NCI-H2107 treated with DMSO at 0.1 percent for 48 hours (cell line): ENCODE data around the gene GPR146.

Experiments used
- DNase-seq: peaks from one replicate; lab custom pipeline; 2025; ENCODE audit not compliant: unreplicated experiment; lab: John Stamatoyannopoulos, UW

The GPR146 gene

DNA sequence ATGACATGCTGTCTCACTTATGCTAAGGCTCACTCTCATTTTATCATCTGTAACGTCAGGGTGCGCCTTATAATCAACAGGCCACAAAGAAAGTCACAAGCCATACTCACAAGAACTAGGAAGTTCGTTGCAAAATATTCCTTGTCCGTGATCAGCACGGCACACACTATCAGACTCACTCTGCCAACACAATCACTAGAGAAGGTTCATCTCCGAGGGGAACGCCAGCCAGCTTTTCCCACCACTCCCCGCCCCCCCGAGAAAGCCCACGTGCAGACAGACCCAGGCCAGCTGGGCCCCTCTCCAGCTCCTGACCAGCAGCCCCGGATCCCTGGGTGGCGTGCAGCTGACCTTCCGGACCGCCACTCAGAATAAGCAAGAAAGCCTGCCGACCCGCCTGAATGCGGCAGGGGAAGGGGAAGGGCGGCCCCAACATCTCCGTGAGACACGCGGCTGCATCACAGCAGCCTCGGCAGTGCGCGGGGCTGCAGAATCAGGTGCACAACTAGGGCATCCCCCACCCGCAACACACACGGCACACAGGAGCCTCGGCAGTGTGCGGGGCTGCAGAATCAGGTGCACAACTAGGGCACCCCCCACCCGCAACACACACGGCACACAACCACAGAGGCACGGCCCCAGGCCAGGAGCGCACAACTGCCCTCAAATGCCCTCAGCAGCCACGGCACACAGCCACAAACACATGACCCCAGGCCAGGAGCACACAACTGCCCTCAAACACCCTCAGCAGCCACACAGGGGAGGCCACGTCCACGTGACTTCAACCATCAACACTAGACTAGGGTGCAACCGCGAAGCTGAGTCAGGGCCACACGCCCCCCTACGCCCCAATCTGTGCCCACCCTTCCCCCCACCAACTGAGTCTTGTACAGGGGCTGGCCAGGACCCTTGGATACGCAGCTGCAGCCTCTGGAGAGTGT is 2.5 kb upstream of the GPR146 start:
- DNase-seq = no peak

DNA sequence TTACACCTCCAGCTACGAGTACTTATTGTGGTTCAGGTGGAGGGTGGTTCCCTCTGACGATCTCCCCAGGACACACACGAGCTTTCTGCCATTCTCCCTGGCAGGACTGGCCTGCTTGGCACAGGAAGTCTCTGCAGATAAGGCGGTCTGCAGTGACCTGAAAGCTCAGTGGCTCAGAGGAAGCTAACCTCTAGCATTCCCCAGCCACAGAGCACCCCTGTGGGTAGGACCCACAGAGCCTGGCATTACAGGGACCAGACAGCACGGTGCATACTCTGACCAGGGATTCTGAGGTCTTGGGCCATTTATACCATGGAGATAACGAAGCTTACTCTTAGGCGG is 1.9 kb upstream of the GPR146 start:
- DNase-seq = no peak

DNA sequence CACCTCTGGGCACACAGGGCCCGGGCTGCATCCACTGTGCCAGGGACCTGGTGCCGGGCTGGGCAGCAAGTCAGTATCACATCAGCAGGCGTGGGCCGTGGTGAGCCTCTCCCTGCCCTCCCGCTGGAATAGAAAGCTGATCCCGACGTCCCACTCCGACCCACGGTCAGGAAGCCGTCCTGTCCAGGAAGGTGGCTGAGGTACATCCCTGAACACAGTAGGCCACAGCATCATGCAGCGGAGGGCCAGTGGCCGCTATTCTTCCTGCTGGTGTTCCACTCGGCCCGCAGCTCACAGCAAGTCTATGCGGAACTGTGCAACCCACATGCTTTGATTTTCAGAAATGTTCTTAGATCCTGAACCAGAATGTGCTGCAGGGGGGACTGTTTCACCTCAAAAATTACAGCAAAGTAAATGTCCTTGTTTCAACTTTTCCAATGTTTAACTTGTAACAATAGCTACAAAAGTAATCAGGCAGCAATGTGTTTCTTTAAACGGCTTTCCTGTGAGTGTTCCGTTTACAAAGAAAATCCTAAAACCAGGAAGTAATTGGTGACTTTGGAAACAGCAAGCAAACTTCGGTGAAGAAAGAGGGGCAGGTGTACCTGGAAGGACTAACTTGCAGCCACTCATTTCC is 676 bp upstream of the GPR146 start:
- no peak for DNase-seq

DNA sequence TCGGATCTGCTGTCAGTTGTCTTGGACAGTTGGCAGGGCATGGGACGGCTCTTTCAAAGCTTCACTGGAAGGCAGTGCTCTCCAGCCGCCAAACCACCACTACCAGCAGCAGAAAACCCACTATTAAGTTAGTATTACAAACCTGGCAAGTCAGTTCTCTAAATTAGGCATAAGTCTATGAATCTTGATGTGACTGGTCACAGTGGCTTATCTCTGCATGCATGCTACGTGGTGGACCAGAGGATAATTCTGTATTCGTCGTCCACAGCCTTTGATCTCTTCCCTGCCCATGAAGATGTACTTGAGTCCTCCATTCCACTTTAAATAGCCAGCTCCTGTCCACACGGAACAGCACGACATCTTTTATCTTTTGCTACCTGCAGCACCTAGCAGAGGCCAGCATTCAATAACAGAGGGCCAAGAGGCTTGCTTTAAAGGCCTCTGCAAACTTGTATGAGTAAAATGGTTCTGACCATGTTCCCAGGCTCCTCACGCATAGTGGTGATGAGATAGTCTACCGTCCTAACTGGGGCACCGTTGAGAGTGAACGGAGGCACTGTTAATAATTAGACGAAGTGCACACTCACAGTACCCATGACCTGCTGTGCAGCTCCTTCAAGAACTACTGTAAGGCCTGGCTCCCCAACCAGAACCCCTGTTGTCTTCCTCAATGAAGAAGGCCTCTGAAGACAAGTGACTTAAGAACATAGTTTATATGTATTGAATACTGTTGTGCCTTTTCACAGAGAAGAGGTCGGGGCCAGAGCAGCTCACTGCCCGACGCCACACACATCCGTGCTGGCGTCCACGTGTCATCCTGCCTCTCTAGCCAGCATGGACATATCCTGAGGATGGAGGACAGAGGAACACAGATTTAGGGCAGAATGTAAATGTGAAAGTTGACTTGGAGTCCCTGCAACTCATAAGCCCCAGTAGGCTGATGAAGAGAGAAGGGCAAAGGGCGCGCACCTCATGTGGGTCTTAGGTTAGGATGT is 1.0 kb downstream of the GPR146 start:
- DNase-seq = no peak

GRCh38 chr7:1046722-1047679 is 2.7 kb downstream of the GPR146 start:
- DNase-seq = peak; percentile 26

- no peak for DNase-seq
These were observed 4.8 kb downstream of the GPR146 start for GRCh38 chr7:1049006-1049741.

- no peak for DNase-seq
These were observed 5.5 kb downstream of the GPR146 start for GRCh38 chr7:1049801-1050200.

DNA sequence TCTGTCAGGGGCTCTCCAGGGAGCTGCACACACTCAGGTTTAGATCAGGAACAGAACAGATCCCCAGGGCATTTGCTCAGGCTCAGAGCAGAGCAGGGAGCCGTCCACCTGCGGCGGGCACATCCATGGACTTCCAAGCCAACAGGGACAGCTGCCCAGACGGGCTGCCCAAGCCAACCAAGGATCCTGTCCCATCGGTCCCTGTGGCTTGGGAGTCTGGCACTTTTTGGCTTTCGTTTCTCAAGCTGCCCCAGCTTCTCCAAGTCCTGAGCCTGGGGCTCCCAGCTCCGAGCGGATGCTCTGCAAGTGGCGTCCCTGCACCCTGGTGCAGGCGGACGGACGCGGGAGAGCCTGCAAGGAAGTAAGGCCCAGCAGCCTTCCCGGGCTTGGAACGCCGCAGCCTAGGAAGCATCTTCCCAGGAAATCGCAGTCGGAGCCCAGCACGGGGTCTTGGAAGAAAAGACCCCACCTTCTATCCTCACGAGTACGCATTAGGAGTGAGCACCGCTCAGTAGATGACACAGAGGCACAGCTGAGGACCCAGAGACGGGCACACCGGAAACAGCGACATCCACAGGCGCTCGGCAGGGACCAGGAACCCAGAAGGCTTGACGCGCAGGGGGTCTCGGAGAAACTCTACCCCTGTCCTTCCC is 6.0 kb downstream of the GPR146 start:
- no peak for DNase-seq

DNA sequence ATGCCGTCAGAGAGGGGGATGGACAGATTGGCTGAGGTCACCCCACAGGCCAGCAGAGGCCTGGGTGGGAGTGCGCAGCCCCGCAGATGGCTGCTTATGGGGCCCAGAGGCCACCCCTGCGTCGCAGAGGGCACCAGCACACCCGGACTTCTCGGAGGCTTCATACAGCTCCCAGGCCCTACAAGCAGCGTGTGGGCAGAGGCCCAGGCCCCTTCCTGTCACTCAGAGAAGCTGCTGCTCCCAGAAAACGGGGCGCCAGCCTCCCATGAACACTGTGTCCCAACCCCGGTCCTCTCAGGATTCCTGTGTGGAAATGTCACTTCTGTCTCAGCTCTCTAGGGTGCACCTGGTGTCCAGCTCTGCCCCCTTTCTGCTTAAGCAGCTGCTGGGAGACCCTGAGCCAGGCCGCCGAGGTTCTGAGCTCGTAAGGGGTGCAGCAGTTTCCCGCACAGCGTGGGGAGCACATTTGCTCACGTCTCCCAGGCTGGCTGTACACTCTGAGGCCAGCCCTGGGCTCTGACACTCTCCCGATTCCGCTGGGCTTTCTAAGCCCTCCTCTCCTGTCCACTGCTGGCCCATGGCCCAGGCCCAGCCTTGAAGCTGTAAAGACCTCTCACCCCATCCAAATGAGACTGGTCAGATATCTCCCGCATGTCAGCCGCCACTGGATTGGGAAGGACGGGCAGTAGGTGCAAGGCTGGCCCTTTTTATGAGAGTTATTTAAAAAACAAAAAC is 6.8 kb downstream of the GPR146 start:
- no peak for DNase-seq

DNA sequence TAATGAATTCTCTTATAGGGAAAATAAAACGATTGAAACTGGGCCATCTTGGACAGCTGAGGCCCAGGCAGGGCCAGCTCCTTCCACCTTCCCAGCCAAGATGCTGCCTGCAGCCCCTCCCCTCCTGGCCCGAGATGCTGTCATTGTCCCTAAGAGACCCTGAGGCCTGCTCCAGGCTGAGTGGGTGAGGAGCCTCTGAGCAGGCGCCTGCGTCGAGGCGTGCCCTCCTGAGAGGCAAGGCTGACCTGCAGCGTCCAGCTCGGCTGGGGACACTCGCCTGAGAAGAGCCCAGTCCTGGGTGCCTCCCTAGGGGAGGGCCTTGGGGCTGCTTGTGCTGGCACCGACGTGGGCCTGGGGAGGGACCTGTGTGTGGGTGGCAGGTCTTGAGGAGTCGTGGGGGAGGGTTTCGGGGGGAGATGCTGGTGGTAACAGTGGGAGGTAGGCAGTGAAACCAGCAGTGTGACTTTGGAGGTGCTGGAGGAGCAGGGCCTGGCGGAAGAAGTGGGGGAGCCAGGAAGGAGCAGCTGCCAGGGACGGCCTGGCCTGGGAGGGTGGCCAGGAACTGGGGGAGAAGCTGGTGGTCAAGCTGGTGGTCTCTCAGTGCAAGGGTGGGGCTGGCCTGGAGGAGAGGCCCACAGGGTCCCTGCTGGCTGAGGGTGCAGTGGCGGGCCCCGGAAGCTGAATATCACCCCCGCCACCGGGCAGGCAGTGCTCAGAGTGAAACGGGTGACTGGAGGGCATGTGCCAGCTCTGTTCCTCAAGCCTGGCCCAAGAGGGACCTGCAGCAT is 7.9 kb downstream of the GPR146 start:
- DNase-seq = no peak

GRCh38 chr7:1053002-1053411 is 8.7 kb downstream of the GPR146 start:
- no peak for DNase-seq

DNA sequence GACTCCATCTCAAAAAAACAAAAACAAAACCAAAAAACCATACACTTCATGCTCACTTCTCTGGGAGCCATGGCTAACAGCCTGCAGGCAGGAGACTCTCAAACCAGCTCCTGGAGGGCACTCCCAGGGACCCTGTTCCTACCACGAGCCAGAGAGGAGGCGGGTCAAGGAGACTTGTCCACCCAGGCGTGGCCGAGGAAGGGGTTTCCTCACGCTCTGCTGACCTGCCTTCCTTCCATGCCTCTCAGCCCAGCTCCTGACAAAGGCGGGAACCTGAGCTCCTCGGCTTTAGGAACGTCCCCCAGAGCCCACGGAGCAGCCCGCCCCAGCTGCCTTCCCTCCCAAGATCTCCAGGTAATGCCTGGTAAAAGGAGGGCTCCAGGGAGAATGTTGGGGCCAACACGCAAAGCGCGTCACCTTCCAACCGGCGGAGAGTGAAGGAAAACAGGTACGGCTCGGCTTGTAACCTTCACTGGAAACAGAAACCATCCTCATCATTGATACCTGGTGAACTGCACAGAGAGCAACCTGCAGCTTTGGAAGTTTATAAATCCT is 9.5 kb downstream of the GPR146 start:
- DNase-seq = no peak

GRCh38 chr7:1054438-1054837 is 10.1 kb downstream of the GPR146 start:
- DNase-seq = no peak

GRCh38 chr7:1054861-1055450 is 10.6 kb downstream of the GPR146 start:
- DNase-seq = peak; percentile 77

- no peak for DNase-seq
These were observed 11.2 kb downstream of the GPR146 start for GRCh38 chr7:1055491-1055955.

DNA sequence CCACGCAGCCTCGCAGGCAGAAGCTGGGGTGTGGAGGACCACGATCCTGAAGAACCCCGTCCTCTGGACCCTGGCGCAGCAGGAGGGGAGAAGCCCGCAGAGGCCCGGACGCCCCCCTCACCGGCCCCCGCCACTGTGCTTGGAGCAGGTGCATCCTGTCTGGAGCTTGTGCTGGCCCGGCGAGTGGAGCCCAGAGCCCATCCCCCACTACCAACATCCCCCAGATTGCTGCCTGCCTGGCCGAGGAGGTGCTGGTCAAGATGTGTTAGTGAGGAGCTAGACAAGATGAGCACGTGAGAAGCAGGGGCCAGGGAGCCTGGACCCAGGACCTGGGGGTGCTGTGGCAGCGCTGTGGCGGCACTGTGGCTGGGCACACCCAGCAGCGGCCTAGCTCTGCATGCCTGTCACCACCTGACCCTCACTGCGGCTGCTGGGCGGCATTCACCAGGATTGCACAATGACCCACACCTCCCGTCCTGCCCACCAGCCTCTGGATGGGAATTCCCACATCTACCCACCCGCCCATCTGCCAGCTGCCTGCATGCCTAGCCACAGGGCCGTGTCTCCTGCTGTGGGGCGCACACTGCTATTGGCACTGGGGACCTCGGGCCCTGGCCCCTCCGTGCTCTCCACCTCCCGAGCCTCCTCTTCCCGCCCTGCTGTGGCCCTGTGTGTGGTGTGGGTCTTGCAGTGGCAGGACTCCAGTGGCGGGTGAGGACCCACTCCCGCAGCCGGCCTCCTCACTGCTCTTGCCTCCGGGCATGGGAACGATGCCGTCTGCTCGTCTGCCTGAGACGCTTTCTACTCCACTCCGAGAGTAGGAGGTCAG is 11.8 kb downstream of the GPR146 start:
- peak; percentile 49 for DNase-seq
